Fibroblast of the aortic adventitia (primary cell): Measurements from ENCODE around the gene ACIN1. TPM values are rescaled to one million over a fixed set of nuclear protein-coding genes. Genes with fewer than 3 reads are reported as not detected.

Experiments
- DNase-seq: peaks from one replicate; pipeline ENCODE4 v3.0.0-alpha.2; 2010; ENCODE audit warnings: low read depth
- H3K4me3 ChIP-seq: 2 replicates; pipeline ENCODE4 v1.5.1; 2011; ENCODE audit warnings: low read depth, mild to moderate bottlenecking, control low read depth, low read length, moderate library complexity
- CTCF ChIP-seq: IDR thresholded peaks from 2 replicates; pipeline ENCODE4 v1.5.1; 2011; ENCODE audit warnings: mild to moderate bottlenecking, low read length, control low read depth, inconsistent platforms; ENCODE audit not compliant: insufficient read depth
- total RNA-seq: library from RNA; depleted of rRNA; stranded (reverse); fragments of >200 nt; gene quantifications from 2 replicates; pipeline ENCODE4 v1.2.3, GENCODE V29; 2012; ENCODE audit warnings: low replicate concordance

Gene ACIN1
- total RNA-seq, 1 donor, result 97.0 TPM

- no peak overlapping the region for H3K4me3 ChIP-seq
- DNase-seq, result no peak
- TF ChIP-seq CTCF, result no peak
Measured at GRCh38 chr14:23129759-23130316, 34.9 kb upstream of the ACIN1 start.

- TF ChIP-seq CTCF, result no peak
- no peak overlapping the region for H3K4me3 ChIP-seq
- DNase-seq, result no peak
Measured at GRCh38 chr14:23128969-23129758, 34.2 kb upstream of the ACIN1 start.

- no peak for DNase-seq
- H3K4me3 ChIP-seq, result no peak overlapping the region
- TF ChIP-seq CTCF, result no peak
Measured at GRCh38 chr14:23127861-23128260, 32.9 kb upstream of the ACIN1 start.

- no peak for TF ChIP-seq CTCF
- H3K4me3 ChIP-seq, result no peak overlapping the region
- no peak for DNase-seq
Measured at GRCh38 chr14:23126548-23127278, 31.8 kb upstream of the ACIN1 start.

GRCh38 chr14:23125933-23126524, 31.1 kb upstream of the ACIN1 start:
- H3K4me3 ChIP-seq, result no peak overlapping the region
- no peak for TF ChIP-seq CTCF
- no peak for DNase-seq

- TF ChIP-seq CTCF, result no peak
- H3K4me3 ChIP-seq, result no peak overlapping the region
- DNase-seq, result no peak
Measured at GRCh38 chr14:23125011-23125410, 30.1 kb upstream of the ACIN1 start.
